Mammary epithelial cell (primary cell): Measurements from ENCODE around the gene NEK10.
A peak's percentile ranks its signal among the peaks of the same experiment; 100 is the strongest.

Experiments used
- EZH2 ChIP-seq: IDR thresholded peaks from 2 replicates; pipeline ENCODE4 v1.6.1; 2012; ENCODE audit warnings: low read length, inconsistent platforms, borderline replicate concordance
- TF ChIP-seq, protein P1 (sequence below), 2 donors: IDR thresholded peaks in 1 of 2; conservative IDR thresholded peaks in 1 of 2; 2 replicates each; pipeline ENCODE4 v1.5.1; 2011 to 2012; ENCODE audit warnings: inconsistent platforms in 2 of 2, low read length in 2 of 2, mild to moderate bottlenecking in 2 of 2, control low read depth in 1 of 2, low read depth in 1 of 2; ENCODE audit not compliant: insufficient read depth in 1 of 2; ENCODE audit errors: extremely low read depth in 1 of 2

DNA sequence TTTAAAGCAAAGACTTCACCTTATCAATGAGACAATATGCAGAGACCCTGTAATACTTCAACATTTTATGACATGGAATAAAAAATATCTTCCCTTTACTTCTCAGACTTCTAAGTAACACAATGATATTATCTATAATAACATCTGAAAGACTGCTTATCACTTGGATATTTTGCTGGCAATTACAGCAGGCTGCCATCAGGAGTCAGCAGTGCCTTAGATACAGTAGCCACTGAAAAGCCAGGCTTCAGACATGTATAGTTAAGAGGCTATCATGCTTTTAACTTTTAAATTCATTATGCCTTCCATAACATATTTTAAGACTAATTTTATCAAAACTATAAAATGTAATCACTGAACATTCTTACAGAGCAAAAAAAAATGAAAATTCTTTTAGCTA is 227.5 kb downstream of the NEK10 start:
- no peak for TF ChIP-seq EZH2
- TF ChIP-seq, protein P1, sequence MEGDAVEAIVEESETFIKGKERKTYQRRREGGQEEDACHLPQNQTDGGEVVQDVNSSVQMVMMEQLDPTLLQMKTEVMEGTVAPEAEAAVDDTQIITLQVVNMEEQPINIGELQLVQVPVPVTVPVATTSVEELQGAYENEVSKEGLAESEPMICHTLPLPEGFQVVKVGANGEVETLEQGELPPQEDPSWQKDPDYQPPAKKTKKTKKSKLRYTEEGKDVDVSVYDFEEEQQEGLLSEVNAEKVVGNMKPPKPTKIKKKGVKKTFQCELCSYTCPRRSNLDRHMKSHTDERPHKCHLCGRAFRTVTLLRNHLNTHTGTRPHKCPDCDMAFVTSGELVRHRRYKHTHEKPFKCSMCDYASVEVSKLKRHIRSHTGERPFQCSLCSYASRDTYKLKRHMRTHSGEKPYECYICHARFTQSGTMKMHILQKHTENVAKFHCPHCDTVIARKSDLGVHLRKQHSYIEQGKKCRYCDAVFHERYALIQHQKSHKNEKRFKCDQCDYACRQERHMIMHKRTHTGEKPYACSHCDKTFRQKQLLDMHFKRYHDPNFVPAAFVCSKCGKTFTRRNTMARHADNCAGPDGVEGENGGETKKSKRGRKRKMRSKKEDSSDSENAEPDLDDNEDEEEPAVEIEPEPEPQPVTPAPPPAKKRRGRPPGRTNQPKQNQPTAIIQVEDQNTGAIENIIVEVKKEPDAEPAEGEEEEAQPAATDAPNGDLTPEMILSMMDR (conservative IDR thresholded peaks at IDR 0.05 in 1 of 2, IDR thresholded peaks at IDR 0.05 in 1 of 2; ENCODE audit: extremely low read depth in 1 of 2, insufficient read depth in 1 of 2, low read depth in 1 of 2, low read length in 2 of 2), result peak in 1 of 2 donors; percentile 26
